NOMO-1 treated with DMSO at 0.1 percent for 48 hours (cell line): ENCODE results near the gene SPON1.

ENCODE experiments used
- DNase-seq: peaks from one replicate; lab custom pipeline; 2025; ENCODE audit not compliant: unreplicated experiment; lab: John Stamatoyannopoulos, UW

The SPON1 gene

DNA sequence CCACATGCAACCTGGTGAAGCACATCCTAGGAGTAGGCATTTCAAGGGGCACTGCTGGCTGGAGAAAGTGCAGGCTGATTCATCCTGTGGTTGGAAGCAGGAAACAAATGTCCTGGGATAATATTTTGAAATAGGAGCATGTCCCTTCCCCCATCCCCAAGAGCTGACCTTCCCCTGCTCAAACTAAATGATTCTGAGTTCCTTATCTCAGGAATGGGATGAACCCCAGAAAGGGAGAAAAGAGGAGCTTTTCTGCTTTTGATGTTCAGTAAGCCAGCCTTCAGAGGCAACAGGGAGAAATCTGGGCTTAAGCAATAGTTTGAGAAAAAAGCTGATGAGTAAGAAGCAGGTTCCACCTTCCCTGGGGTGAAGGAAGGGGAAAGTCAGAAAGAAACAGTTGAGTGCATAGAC is 19.5 kb upstream of the SPON1 start:
- DNase-seq: no peak

DNA sequence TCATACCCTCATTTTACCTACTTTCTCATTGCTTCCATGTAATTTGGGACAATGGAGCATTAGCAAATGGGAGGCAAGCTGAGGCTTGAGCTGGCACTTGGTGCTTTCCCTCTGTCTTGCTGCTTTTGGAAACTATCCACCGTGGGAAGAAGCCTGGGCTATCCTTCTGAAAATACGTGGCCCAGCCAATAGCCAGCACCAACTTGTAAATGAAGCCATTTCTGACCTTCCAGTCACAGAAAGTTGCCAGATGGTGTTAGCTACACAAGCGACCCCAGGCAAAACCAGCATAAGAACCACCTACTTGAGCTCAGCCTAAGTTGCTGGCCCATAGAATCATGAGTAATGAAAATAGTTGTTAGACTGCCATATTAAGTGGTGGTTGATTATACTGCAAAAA is 18.5 kb upstream of the SPON1 start:
- no peak for DNase-seq

DNA sequence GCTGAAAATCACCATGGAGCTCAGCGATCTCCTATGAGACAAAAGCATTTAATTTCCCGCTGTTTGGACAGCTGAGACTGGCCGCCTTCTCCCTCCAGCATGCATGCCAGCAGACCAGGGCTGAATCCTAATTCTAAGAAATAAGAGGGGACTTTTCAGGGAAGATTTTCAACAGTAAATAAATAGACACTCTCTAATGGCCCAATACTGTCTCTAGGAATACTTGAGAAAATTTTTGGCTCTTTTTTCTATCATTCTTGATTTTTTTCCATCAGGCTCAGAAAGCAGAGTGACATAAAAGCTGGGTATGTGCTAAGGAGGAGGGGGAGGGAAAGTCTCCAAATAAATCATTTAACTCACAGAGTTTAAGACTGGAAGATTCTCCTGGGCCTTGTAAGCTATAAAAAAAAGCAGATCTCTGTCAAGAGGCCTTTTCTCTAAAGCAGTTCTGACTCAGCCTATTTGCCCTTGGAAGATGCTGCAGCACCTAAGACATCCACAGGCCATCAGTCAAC is 17.6 kb upstream of the SPON1 start:
- DNase-seq: no peak

DNA sequence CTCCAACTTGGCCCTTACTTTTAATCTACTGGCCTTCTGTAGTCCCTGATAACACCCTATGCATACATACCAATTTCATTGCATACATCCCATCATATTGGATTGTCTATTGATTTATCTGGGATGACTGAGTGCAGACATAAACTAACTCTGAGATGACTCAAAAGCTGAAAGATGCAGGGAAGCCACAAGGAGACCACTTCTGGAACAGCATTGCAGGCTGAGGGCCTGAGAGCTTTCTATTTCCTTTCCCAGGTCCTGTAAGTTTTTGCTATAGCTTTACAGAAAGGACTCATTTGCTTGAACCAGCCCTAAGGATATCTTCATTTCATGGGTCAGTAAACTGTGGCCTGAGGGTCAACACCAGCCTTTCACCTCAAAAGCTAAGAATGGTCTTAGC is 15.1 kb upstream of the SPON1 start:
- DNase-seq: no peak

DNA sequence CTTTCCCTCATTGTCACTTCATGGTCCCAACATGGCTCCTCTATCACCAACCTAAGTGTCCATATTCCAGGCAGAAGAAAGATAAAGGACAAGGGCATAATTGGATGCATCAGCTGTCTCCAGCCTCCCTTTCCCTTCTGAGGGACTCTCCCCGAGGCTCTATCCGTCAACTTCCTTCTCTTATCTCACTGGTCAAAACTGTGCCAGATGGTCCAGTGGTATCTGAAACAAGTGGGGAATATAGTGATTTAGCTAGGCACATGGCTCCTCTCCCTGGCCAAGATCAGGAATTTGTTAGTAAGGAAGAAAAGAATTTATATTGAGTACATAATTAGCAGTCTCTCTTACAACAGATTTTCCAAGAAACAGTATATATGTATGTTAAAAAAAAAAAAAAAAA is 12.6 kb upstream of the SPON1 start:
- no peak for DNase-seq

DNA sequence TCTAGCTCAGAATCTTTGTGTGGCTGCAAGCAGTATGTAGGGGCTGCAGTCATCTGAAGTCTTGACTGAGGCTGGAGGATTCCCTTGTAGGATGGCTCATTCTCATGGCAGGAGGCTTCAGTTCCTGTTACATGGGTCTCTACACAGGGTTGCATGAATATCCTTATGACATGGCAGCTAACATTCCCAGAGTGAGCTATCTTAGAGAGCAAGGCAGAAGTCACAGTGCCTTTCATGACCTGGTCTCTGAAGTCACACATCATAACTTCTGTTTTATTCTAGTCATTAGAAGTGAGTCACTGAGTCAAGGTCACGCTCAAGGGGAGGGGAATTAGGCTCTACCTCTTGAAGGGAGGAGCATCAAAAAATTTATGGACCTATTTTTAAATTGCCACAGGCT is 10.3 kb upstream of the SPON1 start:
- DNase-seq: peak; percentile 16

DNA sequence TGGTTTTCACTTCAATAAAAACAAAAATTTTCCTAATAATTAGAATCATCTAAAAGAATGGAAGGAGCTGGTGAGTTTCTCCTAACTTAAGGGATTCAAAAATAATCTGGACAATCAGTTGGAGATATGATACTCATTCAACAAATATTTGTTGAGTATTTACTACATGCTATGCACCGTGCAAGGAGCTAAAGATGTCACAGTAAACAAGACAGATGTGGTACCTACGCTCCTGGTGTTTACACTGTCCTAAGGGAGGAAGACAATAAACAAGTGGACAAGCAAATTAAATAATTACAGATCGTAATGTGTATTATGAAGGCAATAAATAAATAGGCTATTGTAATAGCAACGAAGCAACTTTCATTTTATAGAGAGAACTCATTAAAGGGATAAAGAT is 9.9 kb upstream of the SPON1 start:
- no peak for DNase-seq

DNA sequence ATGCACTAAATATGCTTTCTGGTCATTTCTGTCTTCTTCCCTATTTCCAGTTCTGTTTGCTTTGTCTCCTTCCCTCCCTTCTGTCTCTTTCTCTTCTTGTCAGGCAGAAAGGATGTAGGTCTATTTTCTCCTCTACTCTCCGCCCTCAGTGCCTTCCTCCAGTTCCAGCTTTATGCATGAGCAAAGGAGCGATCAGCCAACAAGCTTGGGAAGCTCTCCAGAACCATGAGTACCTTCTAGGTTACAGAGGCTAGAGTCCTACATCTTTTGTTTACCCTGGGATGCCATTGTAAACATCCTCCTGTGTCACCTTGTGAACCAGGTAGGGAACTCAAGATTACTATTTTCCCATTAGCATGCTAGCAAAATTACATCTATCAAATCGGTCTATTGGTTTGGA is 7.9 kb upstream of the SPON1 start:
- DNase-seq: no peak

DNA sequence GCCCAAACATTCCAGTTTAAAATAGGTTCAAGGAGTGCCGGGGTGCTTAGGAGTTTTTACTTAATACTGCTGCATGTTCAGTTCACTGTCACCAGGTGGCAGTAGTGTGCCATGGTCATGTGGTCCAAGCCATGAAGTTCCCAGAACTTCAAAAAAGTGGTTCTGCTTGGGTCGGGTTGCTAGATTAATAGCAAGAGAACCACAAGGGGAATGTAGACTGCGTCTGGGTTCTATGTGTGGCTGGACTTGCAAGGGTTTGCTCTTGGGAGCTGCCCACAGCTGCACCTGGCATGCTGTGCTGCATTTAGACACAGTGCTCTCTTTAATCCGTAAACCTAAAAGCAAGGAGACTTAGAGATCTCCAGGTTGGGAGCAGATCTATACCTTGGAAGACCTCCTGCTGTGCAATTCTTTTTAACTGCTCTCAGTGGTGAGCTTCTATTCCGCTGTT is 6.5 kb upstream of the SPON1 start:
- peak; percentile 21 for DNase-seq

DNA sequence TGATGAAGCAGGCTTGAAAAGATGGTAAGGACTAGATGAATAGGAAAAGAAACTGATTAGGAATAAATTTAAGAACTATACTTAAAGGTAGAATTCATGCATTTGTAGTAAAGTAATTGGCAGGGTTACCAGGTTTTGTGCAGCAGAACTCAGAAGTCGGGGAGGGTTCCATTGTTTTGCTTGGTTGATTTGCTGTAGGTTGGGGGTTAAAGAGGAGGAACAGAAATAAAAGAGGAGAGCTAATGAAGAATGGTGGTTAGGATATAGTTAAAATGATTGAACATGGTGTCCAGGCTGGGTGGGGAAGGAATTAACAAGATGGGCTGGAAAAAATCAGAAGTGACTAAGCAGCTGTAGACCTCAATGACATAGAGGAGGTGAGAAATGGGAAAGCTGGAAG is 5.5 kb upstream of the SPON1 start:
- no peak for DNase-seq

DNA sequence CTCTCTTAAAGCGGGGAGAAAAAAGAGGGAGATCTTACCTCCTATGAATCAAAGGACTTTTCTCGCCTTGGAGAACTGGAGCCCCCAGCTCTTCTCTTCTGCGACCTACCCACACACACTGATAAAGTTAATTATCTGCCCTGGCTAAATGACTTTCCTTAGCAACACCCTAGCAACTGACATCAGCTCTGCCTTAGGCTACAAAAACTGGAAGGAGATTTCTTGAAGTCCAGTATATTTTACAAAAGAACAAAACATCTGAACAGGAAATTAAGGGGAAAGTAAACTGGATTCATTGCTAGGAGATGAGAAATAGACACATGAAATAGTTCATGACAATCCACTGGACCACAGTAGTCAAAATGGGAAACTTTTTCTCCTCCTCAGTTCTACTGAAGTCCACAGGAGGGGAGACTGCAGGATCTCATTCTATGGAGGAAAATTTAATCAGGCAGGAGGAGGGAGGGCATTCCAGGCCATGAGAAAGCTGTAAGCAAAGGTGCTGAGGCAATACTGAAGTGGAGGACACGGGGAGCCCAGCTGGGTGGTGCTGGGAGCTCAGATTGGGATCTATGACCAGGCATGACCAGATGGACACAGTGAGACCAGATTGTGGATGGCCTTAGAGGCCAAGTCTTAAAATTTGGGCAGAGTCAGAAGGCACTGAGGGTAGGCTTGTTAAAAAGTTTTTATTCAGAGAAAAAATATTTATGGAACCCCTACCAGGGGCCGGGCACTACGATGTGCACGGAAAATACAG is 3.7 kb upstream of the SPON1 start:
- DNase-seq: no peak

DNA sequence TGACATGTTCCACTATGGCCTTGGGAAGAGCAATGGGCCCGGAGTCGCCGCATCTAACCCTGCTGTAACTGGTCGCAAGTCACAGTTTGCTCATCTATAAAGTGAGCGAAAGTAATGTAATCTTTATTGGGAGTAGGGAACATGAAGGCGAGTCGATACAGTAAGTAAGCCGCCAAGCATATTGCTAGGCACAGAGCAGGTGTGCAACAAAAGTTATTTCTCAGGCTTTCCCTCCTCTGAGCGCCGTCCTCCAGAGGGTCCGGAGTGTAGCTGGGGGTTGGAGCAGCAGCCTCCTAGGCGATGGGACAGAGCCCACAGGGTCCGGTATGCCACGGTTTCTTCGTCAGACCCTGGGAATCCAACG is 343 bp upstream of the SPON1 start:
- no peak for DNase-seq

DNA sequence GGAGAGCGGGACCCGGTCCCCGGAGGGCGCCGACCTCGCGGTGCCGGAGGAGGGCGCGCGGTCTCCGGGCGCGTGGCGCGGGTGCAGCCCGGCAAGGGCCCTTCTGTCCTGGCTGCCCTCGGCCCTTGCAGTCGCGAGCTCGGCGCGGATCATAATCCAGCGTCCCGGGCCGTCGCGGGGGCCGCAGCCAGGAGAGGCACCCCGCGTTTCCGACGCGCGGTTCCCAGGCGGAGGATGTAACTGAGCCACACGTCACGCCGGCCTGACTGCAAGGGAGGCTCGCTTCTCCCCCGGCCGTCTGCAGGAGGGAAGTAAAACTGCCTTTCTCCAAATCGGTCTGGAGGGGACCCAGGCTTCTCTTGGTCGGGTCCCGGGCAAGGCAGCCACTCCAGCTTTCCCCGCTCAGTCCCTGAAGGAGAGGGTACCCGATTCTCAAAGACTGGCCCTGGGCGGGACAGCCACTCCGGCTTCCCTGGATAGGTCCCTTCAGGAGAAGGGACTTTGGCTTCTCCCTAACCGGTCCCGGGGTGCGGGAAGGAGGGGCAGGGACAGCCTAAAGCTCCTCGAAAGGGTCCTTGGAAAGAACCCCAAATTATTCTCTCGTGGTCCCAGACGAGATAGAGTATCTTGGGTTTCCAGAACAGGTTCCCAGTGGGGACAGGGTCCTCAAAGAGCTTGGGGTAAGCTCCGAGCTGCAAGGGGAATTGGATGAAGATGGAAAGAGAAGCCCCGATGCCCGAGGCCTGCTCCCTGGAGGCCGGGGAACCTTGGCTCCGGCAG is 836 bp downstream of the SPON1 start:
- peak; percentile 49 for DNase-seq

DNA sequence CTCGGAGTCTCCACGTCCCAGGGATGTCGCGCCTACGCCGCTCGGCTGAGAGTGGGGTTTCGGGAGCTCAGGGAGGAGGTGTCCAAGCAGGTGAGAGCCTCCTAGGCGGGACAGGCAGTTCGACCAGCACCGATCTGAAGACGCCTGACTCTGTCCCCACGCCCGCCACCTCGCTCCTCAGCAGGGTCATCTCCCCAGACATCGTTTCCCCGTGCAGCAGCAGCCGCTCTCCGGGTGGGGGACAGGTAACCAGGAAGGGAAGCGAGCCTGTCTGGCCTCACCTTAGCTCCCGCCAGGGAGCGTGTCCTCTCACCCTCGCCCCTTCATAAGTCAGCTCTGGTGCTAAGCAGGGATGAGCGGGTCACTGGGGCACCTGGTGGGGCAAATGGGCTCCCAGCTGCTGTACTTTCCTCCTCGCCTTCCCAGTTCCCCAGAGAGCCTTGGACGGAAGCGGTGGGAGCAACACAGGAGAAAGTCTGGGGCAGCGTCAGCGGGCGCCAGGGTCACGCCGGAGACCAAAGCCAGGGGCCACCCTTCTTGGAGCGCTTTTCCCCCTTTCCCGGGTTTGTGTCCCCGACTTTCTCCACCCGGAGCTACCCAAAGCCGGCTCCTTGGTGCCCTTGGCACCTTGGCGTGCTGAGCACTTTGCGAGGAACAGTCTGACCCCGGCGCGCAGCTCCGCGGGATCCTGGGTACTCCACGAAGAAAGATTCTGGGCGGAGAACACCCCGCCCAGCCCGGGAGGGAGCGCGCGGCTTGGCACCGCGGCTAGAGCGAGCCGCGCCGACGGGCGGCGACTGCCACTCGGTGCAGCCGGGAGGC is 1.6 kb downstream of the SPON1 start:
- no peak for DNase-seq

DNA sequence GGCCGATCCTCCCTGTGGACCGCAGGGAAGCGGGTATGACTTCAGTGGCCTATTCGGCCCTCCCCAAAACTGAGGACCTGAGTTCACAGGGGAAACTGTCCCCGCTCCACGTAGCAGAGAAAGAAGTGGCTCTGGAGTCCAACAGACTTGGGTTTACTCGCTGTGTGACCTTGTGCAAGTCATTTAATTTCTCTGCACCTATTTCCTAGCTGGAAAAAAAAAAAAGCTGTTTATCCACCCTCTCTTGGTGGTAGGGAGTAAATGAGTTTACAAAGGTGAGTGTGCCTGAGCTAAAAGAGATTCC is 2.2 kb downstream of the SPON1 start:
- no peak for DNase-seq

DNA sequence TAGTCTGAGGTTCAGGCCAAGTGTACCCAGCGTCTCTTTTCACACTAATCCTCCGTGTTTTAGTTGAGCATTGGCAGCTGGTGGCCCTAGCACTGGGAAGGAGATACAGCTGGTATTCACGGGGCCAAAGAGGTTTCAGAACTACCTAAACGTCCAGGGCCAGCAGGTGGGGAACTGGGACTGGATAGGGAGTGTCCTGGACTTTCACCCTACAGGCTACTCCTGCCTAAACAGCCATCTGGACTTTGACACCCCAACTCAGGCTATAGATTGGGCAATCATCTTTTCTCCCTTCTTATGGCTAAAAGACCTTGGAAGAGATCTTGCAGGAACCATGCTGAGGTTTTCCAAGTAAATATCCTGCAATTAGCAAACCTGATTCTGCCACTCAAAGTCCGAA is 2.8 kb downstream of the SPON1 start:
- DNase-seq: no peak

DNA sequence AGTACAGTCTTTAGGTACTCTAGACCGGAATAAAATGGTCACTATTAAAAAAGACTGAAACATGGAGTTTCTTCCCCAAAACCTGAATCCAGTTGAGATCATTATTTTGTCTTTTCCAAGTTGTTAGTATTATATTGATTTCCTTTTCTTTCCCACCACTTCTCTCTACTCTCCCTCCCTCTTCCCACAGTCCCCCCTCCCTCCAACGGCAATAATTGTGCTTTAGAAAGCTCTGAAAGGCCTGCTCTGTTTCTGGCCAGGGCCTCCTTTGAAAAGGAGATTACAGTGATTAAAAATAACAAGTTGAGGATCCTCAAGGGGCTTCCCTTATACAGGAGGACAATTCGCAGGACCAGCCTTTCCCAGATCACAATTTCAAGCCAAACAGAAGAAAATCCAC is 3.5 kb downstream of the SPON1 start:
- no peak for DNase-seq

DNA sequence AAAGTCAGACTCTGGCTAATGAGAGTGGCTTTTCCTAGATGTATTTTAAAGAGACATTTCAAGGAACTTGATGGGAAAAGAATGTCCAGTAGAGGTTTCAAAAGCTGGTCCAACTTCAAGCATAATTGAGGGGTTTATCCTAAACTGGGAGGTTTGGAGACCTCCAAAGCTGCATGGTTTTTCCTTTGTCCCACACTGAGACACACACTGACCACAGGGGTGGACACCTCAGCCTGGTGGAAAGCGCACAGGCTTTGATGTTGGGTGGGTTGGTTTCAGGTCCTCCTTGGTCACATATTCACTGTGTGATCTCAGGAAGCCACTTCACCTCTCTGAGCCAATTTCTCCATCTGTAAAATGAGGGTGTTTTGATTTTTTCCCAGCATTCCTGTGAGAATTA is 4.0 kb downstream of the SPON1 start:
- no peak for DNase-seq

DNA sequence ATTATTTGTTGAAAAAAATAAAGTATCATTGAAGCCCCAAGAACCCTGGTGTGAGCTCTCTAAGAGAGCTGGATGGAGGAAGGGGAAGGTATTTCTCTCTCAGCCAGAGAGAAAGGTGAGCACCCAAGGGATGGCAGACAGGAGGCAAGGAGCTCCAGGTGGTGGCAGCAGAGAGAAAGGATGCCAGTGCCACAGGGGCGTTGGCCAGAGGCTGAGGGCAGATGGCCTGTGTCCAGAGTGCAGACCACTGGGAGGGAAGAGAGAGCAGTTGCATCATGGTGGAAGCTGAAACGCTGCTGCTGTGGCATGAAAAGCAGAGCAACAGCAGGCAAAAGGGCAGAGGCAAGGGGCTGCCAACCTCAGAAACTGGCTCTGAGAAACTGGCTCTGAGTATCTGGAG is 8.5 kb downstream of the SPON1 start:
- DNase-seq: no peak

DNA sequence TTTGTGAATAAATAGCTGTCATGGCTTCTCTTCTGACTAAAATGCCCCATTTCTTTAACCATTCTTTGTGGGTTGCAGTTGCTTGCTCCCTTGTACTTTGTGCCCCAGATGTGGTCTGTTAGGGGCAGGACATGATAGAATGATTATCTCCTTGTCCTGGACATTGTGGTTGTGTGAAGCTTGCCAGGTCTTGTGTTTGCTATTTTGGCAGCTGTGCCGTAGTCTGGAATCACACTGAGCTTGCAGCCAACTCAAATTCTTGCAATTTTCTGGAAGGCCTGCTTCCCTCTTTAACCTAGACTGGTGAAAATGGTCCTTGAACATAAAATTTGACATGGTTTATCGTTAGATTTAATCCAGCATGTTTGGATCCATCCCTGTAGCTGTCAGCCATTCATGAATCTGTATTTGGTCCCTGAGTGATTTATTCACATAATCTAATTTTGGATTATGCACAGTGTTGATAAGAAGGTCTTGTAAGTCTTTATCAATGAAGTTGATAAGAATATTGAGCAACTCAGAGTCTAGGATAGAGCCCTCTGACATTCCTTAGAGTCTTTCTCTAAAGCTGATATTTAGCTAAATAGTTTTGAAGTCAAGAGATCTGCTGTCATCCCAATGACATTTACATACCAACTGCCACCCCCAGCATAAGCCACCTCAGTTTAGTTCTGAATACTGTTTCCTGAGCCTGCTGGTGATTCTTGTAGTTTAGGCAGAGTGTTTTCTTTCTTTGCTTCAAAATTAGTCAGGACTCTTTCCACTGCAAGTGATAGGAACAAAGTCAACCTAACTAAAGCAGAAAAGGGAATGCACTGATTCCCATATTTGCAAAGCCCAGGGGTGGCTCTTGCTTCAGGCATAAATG is 9.8 kb downstream of the SPON1 start:
- DNase-seq: no peak

DNA sequence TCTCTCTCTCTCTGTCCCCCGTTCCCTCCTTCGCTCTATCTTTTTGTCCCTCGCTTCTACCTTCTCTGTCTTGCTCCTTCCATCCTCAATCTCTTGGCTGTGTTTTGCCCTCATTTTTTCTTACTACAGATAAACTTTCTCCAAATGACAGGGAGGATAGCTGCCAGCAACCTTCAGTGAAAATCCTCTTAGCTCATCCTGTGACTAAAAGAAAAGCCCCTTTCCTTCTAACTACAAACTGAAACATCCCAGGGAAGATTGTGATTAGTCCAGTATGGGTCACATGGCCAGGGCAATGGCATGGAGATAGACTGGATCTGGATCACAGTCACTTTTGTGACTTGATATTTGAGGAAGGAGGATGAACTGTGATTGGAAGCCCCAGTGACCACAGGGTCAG is 10.4 kb downstream of the SPON1 start:
- DNase-seq: no peak
